Tibial artery (tissue), 4 donors: ENCODE measurements around the gene AP2B1.

Experiments used
- DNase-seq, 2 donors: peaks; one replicate each; pipeline ENCODE4 v3.0.0-alpha.2; 2019
- H3K27ac ChIP-seq, 2 donors: fragments of 200-600 bp; sonication (generic) in 1 of 2; 1 replicate in 1 of 2; 2 replicates in 1 of 2; pipeline ENCODE4 v1.5.1; 2018 to 2019; ENCODE audit warnings: mild to moderate bottlenecking in 1 of 2
- H3K27me3 ChIP-seq, 2 donors: fragments of 200-600 bp; sonication (generic) in 1 of 2; one replicate each; pipeline versions ENCODE4 v1.5.1 to v1.6.0; 2016 to 2019
- H3K36me3 ChIP-seq, 3 donors: fragments of 200-600 bp; sonication (generic) in 2 of 3; one replicate each; pipeline ENCODE4 v1.5.1; 2016 to 2019; ENCODE audit warnings: mild to moderate bottlenecking in 2 of 3
- H3K4me1 ChIP-seq, 4 donors: fragments of 200-600 bp; sonication (generic) in 2 of 4; 1 replicate in 3 of 4; 2 replicates in 1 of 4; pipeline ENCODE4 v1.5.1; 2016 to 2019
- H3K4me3 ChIP-seq, 2 donors: fragments of 200-600 bp; sonication (generic) in 1 of 2; 1 replicate in 1 of 2; 2 replicates in 1 of 2; pipeline ENCODE4 v1.5.1; 2018 to 2019; ENCODE audit warnings: mild to moderate bottlenecking in 2 of 2
- H3K9me3 ChIP-seq, 3 donors: fragments of 200-600 bp; sonication (generic) in 1 of 3; one replicate each; pipeline ENCODE4 v1.5.1; 2016 to 2019
- CTCF ChIP-seq, 2 experiments: fragments of 200-600 bp in 1 of 2; fragments of 450-650 bp in 1 of 2; IDR thresholded peaks; one replicate each; pipeline ENCODE4 v1.5.1; 2017 to 2019; ENCODE audit warnings: antibody characterized with exemption in 2 of 2, mild to moderate bottlenecking in 1 of 2, moderate library complexity in 1 of 2
- intact Hi-C: fragments of 100-400 bp; cut with DNase I; formaldehyde crosslinking; loops from one replicate; pipeline ENCODE4 v1.15.0; 2023; ENCODE audit warnings: low total_unique reads

AP2B1 gene

GRCh38 chr17:35763767-35764122 is 176.6 kb downstream of the AP2B1 start:
- intact Hi-C loops = loop anchor here (1.0 kb wide), 1 partner anchor 42 kb away; no protein-coding TSS in a partner anchor
- no peak for TF ChIP-seq CTCF (IDR thresholded peaks at IDR 0.05)
- H3K4me3 ChIP-seq = peak overlapping the region; percentile 46 to 61
- H3K27me3 ChIP-seq = no peaks in the 10 kb centered on the region
- H3K4me1 ChIP-seq = peaks cover 0 to 22% (median 13%) of the 10 kb centered on the region in 4 donors
- no peaks in the 10 kb centered on the region for H3K36me3 ChIP-seq
- no peaks in the 10 kb centered on the region for H3K9me3 ChIP-seq
- no peak for DNase-seq
- peak overlapping the region; percentile 8 to 60 for H3K27ac ChIP-seq

GRCh38 chr17:35764123-35764991 is 177.2 kb downstream of the AP2B1 start:
- Histone ChIP-seq H3K9me3 (no peaks in the 10 kb centered on the region), H3K4me3 (peak overlapping the region; percentile 46 to 61), H3K27me3 (no peaks in the 10 kb centered on the region), H3K27ac (peak overlapping the region; percentile 8 to 60), H3K36me3 (no peaks in the 10 kb centered on the region), H3K4me1 (peaks cover 0 to 22% (median 13%) of the 10 kb centered on the region in 4 donors)
- TF ChIP-seq CTCF (IDR thresholded peaks at IDR 0.05) = peak; percentile 97 to 99
- intact Hi-C loops = loop anchor here (1.0 kb wide), 1 partner anchor 41 kb away; no protein-coding TSS in a partner anchor
- DNase-seq = peak; percentile 75 to 92

GRCh38 chr17:35765086-35765710 is 178.1 kb downstream of the AP2B1 start:
- TF ChIP-seq CTCF (IDR thresholded peaks at IDR 0.05) = no peak
- no peaks in the 10 kb centered on the region for H3K27me3 ChIP-seq
- H3K4me1 ChIP-seq = peaks cover 0 to 22% (median 13%) of the 10 kb centered on the region in 4 donors
- H3K36me3 ChIP-seq = no peaks in the 10 kb centered on the region
- intact Hi-C loops = no loop called here
- no peaks in the 10 kb centered on the region for H3K9me3 ChIP-seq
- H3K27ac ChIP-seq = peak overlapping the region; percentile 8 to 60
- no peak overlapping the region for H3K4me3 ChIP-seq
- DNase-seq = no peak

- H3K27ac ChIP-seq = peak overlapping the region in 1 of 2 donors; percentile 60
- intact Hi-C loops = no loop called here
- no peak for DNase-seq
These were observed 178.8 kb downstream of the AP2B1 start for GRCh38 chr17:35765756-35766488.

More at GRCh38 chr17:35765756-35766488, 178.8 kb downstream of the AP2B1 start:
- Histone ChIP-seq H3K4me1 (peaks cover 0 to 22% (median 13%) of the 10 kb centered on the region in 4 donors), H3K36me3 (no peaks in the 10 kb centered on the region), H3K27me3 (no peaks in the 10 kb centered on the region), H3K9me3 (no peaks in the 10 kb centered on the region), H3K4me3 (no peak overlapping the region)
- no peak for TF ChIP-seq CTCF (IDR thresholded peaks at IDR 0.05)
